CD4-positive, alpha-beta memory T cell (primary cell): Measurements from ENCODE around the gene SNX13. TPM values are rescaled to one million over a fixed set of nuclear protein-coding genes. Genes with fewer than 3 reads are reported as not detected.

Experiments
- CTCF ChIA-PET: fragments of 350-600 bp; sonication (Branson Sonifier 250); formaldehyde crosslinking; loops from one replicate; lab custom pipeline; 2021; ENCODE audit warnings: inconsistent platforms; ENCODE audit not compliant: partially characterized antibody; lab: Charles Lee
- POLR2A ChIA-PET: fragments of 350-600 bp; sonication (Branson Sonifier 250); formaldehyde crosslinking; loops from one replicate; lab custom pipeline; 2021; ENCODE audit not compliant: partially characterized antibody; lab: Charles Lee
- DNase-seq, 5 donors: peaks; one replicate each; pipeline versions ENCODE4 v3.0.0 to v3.0.0-alpha.2; 2020 to 2022; ENCODE audit warnings: mixed read lengths in 1 of 5
- H3K27ac ChIP-seq: one replicate; pipeline ENCODE4 v1.7.0; 2013; ENCODE audit warnings: low read depth, low read length
- H3K27me3 ChIP-seq: 2 replicates; pipeline ENCODE4 v1.7.0; 2013; ENCODE audit warnings: mild to moderate bottlenecking, low read length, moderate library complexity; ENCODE audit not compliant: insufficient read depth
- H3K36me3 ChIP-seq: 2 replicates; pipeline ENCODE4 v1.7.0; 2013; ENCODE audit warnings: mild to moderate bottlenecking, low read length, moderate library complexity; ENCODE audit not compliant: insufficient read depth
- H3K4me1 ChIP-seq: 2 replicates; pipeline ENCODE4 v1.7.0; 2013; ENCODE audit warnings: mild to moderate bottlenecking, low read length, moderate library complexity; ENCODE audit not compliant: insufficient read depth
- H3K4me3 ChIP-seq, 2 donors: one replicate each; pipeline ENCODE4 v1.7.0; 2013; ENCODE audit warnings: low read length in 2 of 2, mild to moderate bottlenecking in 1 of 2
- H3K9me3 ChIP-seq, 2 donors: one replicate each; pipeline ENCODE4 v1.7.0; 2013; ENCODE audit warnings: low read length in 2 of 2, control low read depth in 1 of 2; ENCODE audit not compliant: control insufficient read depth in 1 of 2
- H3K27ac Mint-ChIP-seq, 7 donors: one replicate each; pipeline ENCODE4 v1.8.0; 2020 to 2021; ENCODE audit warnings: mixed read lengths in 7 of 7, mild to moderate bottlenecking in 6 of 7, inconsistent platforms in 3 of 7, moderate library complexity in 3 of 7
- H3K27me3 Mint-ChIP-seq, 2 donors: one replicate each; pipeline ENCODE4 v1.8.0; 2020 to 2021; ENCODE audit warnings: mixed read lengths in 2 of 2
- H3K36me3 Mint-ChIP-seq, 2 donors: one replicate each; pipeline ENCODE4 v1.8.0; 2020 to 2021; ENCODE audit warnings: mixed read lengths in 2 of 2, inconsistent platforms in 1 of 2, mild to moderate bottlenecking in 1 of 2
- H3K4me1 Mint-ChIP-seq, 4 donors: one replicate each; pipeline ENCODE4 v1.8.0; 2020 to 2021; ENCODE audit warnings: mixed read lengths in 4 of 4, mild to moderate bottlenecking in 1 of 4
- H3K4me3 Mint-ChIP-seq, 8 donors: one replicate each; pipeline ENCODE4 v1.8.0; 2020 to 2021; ENCODE audit warnings: mixed read lengths in 8 of 8, mild to moderate bottlenecking in 7 of 8, moderate library complexity in 6 of 8, inconsistent platforms in 3 of 8
- H3K9me3 Mint-ChIP-seq, 8 donors: one replicate each; pipeline ENCODE4 v1.8.0; 2020 to 2021; ENCODE audit warnings: mixed read lengths in 8 of 8, mild to moderate bottlenecking in 5 of 8, inconsistent platforms in 3 of 8, moderate library complexity in 1 of 8
- intact Hi-C: fragments of 100-400 bp; cut with micrococcal nuclease; formaldehyde crosslinking; loops from one replicate; pipeline ENCODE4 v1.15.1; 2023
- polyA plus RNA-seq, 2 donors: library from polyadenylated mRNA; unstranded; fragments of 300-500 nt; fragmentation: Illumina TruSeq; gene quantifications; one replicate each; pipeline ENCODE4 v1.2.3, GENCODE V29; 2021
- total RNA-seq, 2 experiments: library from RNA; stranded (reverse); gene quantifications; one replicate each; pipeline ENCODE4 v1.2.3, GENCODE V29; 2021

Gene SNX13
- total and polyA plus RNA-seq, 4 experiments from 2014 or later: 10.1 to 36.0 (median 24.2) TPM

GRCh38 chr7:17774248-17774647 lies 166.0 kb downstream of the SNX13 start:
- no peaks in the 10 kb centered on the region for H3K27me3 Mint-ChIP-seq
- peaks cover 0 to 1% (median 0%) of the 10 kb centered on the region in 4 donors for H3K4me1 Mint-ChIP-seq
- H3K36me3 ChIP-seq: no peaks in the 10 kb centered on the region
- H3K9me3 Mint-ChIP-seq: no peaks in the 10 kb centered on the region
- CTCF ChIA-PET: no interaction called here
- no peaks in the 10 kb centered on the region for H3K9me3 ChIP-seq
- H3K27ac Mint-ChIP-seq: no peak overlapping the region
- no peaks in the 10 kb centered on the region for H3K27me3 ChIP-seq
- H3K4me3 ChIP-seq: no peak overlapping the region
- H3K27ac ChIP-seq: no peak overlapping the region
- H3K4me3 Mint-ChIP-seq: no peak overlapping the region
- intact Hi-C loops: loop anchor here (5.0 kb wide), 1 partner anchor 1893 kb away; no protein-coding TSS in a partner anchor
- H3K4me1 ChIP-seq: no peaks in the 10 kb centered on the region
- no peaks in the 10 kb centered on the region for H3K36me3 Mint-ChIP-seq
- DNase-seq: no peak
- POLR2A ChIA-PET: no interaction called here

DNA sequence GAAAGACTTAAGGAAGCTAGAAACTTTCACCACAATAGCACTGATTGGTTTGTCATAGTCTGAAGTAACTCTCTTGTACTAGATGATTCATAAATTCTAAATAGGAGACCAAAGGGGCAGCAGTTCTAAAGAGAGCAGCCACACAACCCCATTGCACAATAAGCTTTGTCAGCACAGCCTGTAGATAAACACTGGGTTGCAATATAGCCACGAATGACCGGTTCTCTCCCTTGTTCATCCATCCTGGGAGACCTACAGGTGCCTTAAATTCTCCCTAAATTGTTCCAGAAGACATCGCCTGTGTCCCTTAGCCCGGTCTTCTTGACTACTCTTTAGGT lies 167.0 kb downstream of the SNX13 start:
- H3K4me3 Mint-ChIP-seq: no peak overlapping the region
- Histone ChIP-seq H3K36me3 (no peaks in the 10 kb centered on the region), H3K9me3 (no peaks in the 10 kb centered on the region), H3K4me3 (no peak overlapping the region), H3K27me3 (no peaks in the 10 kb centered on the region), H3K4me1 (no peaks in the 10 kb centered on the region), H3K27ac (no peak overlapping the region)
- no peaks in the 10 kb centered on the region for H3K9me3 Mint-ChIP-seq
- no peak overlapping the region for H3K27ac Mint-ChIP-seq
- ChIA-PET CTCF (interaction anchor here (1.5 to 4.6 kb wide), 4 partner anchors 12 to 572 kb away, joined by 3 to 18 read pairs (median 6); no protein-coding TSS in a partner anchor), POLR2A (no interaction called here)
- H3K27me3 Mint-ChIP-seq: no peaks in the 10 kb centered on the region
- no peaks in the 10 kb centered on the region for H3K36me3 Mint-ChIP-seq
- intact Hi-C loops: loop anchor here (5.0 kb wide), 1 partner anchor 1894 kb away; no protein-coding TSS in a partner anchor
- no peak for DNase-seq
- H3K4me1 Mint-ChIP-seq: peaks cover 0 to 1% (median 0%) of the 10 kb centered on the region in 4 donors

DNA sequence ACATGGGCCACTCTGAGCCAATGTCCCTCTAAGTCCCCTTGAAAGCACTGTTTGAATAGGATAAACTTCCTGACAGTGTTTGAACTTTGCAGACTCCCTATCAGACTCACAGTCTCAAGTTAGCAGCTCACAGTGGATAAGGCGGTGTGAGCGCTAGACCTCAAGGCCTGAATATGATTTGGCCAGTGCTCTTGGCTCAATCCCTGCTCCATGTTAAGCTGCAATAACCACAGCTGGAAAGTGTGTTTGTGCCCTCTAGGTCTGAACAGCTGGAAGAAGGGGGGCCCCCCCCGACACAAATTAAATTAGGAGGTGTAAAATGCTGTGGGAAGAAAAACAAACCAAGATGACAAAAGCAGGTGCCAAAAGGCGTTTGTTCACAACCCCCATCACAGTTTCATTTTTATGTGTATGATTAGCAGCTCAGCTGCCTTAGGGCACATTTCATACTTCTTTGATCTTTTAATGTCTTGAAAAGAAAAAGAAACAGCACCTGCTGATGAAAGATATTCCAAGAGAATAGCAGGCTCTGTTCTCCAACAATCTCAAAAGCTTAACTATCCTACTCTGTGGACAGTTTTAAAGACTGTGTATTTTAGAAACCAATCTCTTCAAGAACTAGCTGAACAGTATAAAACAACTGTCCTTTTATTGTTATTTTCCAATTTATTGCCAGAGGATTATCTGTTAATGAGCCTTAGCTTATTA lies 167.6 kb downstream of the SNX13 start:
- intact Hi-C loops: loop anchor here (5.0 kb wide), 1 partner anchor 1895 kb away; no protein-coding TSS in a partner anchor
- no peaks in the 10 kb centered on the region for H3K9me3 ChIP-seq
- H3K4me3 ChIP-seq: no peak overlapping the region
- Mint-ChIP-seq H3K36me3 (no peaks in the 10 kb centered on the region), H3K9me3 (no peaks in the 10 kb centered on the region), H3K27ac (peak overlapping the region in 2 of 7 donors; percentile 32 to 65), H3K4me3 (no peak overlapping the region), H3K27me3 (no peaks in the 10 kb centered on the region), H3K4me1 (peaks cover 0 to 1% (median 0%) of the 10 kb centered on the region in 4 donors)
- CTCF ChIA-PET: interaction anchor here (1.4 to 4.6 kb wide), 5 partner anchors 11 to 572 kb away, joined by 3 to 18 read pairs (median 6); no protein-coding TSS in a partner anchor
- POLR2A ChIA-PET: no interaction called here
- H3K36me3 ChIP-seq: no peaks in the 10 kb centered on the region
- H3K27ac ChIP-seq: no peak overlapping the region
- no peaks in the 10 kb centered on the region for H3K27me3 ChIP-seq
- H3K4me1 ChIP-seq: no peaks in the 10 kb centered on the region
- no peak for DNase-seq

GRCh38 chr7:17771901-17772408 lies 168.3 kb downstream of the SNX13 start:
- Histone ChIP-seq H3K36me3 (no peaks in the 10 kb centered on the region), H3K4me1 (no peaks in the 10 kb centered on the region), H3K4me3 (no peak overlapping the region), H3K27ac (no peak overlapping the region), H3K27me3 (no peaks in the 10 kb centered on the region), H3K9me3 (no peaks in the 10 kb centered on the region)
- Mint-ChIP-seq H3K4me3 (no peak overlapping the region), H3K27ac (no peak overlapping the region), H3K9me3 (no peaks in the 10 kb centered on the region), H3K27me3 (no peaks in the 10 kb centered on the region), H3K4me1 (peaks cover 0 to 1% (median 0%) of the 10 kb centered on the region in 4 donors), H3K36me3 (no peaks in the 10 kb centered on the region)
- DNase-seq: no peak
- POLR2A ChIA-PET: no interaction called here
- CTCF ChIA-PET: interaction anchor here (1.4 to 4.6 kb wide), 6 partner anchors 10 to 572 kb away, joined by 3 to 22 read pairs (median 6); no protein-coding TSS in a partner anchor
- intact Hi-C loops: loop anchor here (5.0 kb wide), 1 partner anchor 1895 kb away; no protein-coding TSS in a partner anchor

DNA sequence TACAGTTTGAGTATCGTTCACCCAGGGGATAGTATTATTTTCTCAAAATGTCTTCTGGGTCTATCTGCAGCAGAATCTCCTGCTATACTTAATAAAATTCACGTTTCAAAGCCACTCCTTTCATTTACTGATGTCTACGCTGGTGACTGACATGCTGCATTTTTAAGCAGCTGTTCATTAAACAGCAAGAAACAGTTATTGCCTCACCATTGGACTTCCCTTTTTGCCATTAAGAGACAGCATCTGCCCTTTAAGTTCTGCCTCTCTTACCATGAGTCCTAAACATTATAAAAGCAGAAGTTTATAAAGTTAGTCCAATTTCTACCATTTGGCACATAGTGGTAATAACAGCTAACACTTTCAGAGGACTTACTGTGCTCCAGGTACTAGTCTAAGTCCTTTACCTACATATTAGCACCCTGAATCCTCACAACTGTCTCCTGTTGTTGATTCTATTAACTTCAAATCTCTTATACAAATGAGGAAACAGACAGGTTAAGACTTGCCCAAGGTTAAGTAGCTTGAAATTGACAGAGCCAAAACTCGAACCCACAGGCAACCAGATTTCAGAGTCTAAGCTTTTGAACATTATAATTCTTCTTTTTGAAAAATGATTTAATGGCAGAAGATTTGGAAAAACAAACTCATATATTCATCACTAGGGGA lies 169.5 kb downstream of the SNX13 start:
- H3K27me3 ChIP-seq: no peaks in the 10 kb centered on the region
- Mint-ChIP-seq H3K36me3 (no peaks in the 10 kb centered on the region), H3K27me3 (no peaks in the 10 kb centered on the region), H3K4me1 (peaks cover 0 to 1% (median 0%) of the 10 kb centered on the region in 4 donors), H3K9me3 (no peaks in the 10 kb centered on the region), H3K4me3 (no peak overlapping the region), H3K27ac (no peak overlapping the region)
- no peak overlapping the region for H3K27ac ChIP-seq
- H3K9me3 ChIP-seq: no peaks in the 10 kb centered on the region
- DNase-seq: no peak
- H3K4me1 ChIP-seq: no peaks in the 10 kb centered on the region
- ChIA-PET POLR2A (no interaction called here), CTCF (interaction anchor here (0.8 to 4.6 kb wide), 23 partner anchors 7 to 1894 kb away, joined by 3 to 22 read pairs (median 5); no protein-coding TSS in a partner anchor)
- H3K36me3 ChIP-seq: no peaks in the 10 kb centered on the region
- H3K4me3 ChIP-seq: no peak overlapping the region
- intact Hi-C loops: loop anchor here (5.0 kb wide), 1 partner anchor 1896 kb away; no protein-coding TSS in a partner anchor

- no peak overlapping the region for H3K27ac ChIP-seq
- H3K4me1 Mint-ChIP-seq: peaks cover 0 to 1% (median 0%) of the 10 kb centered on the region in 4 donors
- H3K36me3 ChIP-seq: no peaks in the 10 kb centered on the region
- H3K9me3 ChIP-seq: no peaks in the 10 kb centered on the region
- no peaks in the 10 kb centered on the region for H3K27me3 ChIP-seq
- no peak overlapping the region for H3K27ac Mint-ChIP-seq
- H3K4me3 ChIP-seq: no peak overlapping the region
- H3K4me1 ChIP-seq: no peaks in the 10 kb centered on the region
- H3K9me3 Mint-ChIP-seq: no peaks in the 10 kb centered on the region
- no peaks in the 10 kb centered on the region for H3K27me3 Mint-ChIP-seq
- intact Hi-C loops: loop anchor here (5.0 kb wide), 1 partner anchor 1897 kb away; no protein-coding TSS in a partner anchor
- H3K36me3 Mint-ChIP-seq: no peaks in the 10 kb centered on the region
- peak; percentile 23 to 45 (median 38) for DNase-seq
- ChIA-PET POLR2A (no interaction called here), CTCF (interaction anchor here (0.8 to 4.6 kb wide), 25 partner anchors 8 to 1895 kb away, joined by 3 to 22 read pairs (median 5); no protein-coding TSS in a partner anchor)
- H3K4me3 Mint-ChIP-seq: no peak overlapping the region
Observed at GRCh38 chr7:17769918-17770317, 170.4 kb downstream of the SNX13 start.

DNA sequence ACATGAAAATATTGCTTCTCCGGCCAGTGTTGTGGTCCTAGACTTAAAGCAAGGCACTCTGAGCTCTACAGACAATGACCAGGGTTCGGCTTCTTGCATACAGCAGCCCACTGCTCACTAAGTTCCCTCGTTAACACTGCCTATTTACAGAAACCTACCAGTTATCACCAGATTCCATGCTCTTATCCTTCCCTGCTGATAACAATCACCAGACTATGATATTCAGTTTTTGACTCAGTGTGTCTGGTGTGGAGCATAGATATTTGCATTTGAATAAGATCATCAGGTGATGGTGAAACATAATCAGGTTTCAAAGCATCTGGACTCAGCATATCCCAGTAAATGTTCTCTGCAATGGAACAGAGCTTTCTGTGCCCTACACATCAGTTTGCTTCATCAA lies 182.3 kb downstream of the SNX13 start:
- Histone ChIP-seq H3K4me3 (no peak overlapping the region), H3K27me3 (no peaks in the 10 kb centered on the region), H3K27ac (no peak overlapping the region), H3K4me1 (no peaks in the 10 kb centered on the region), H3K36me3 (no peaks in the 10 kb centered on the region), H3K9me3 (no peaks in the 10 kb centered on the region)
- Mint-ChIP-seq H3K27ac (no peak overlapping the region), H3K36me3 (peaks cover 2 to 11% of the 10 kb centered on the region in 2 donors), H3K9me3 (peaks cover 0 to 3% (median 0%) of the 10 kb centered on the region in 8 donors), H3K4me3 (peak overlapping the region in 1 of 8 donors; percentile 6), H3K27me3 (peaks cover 1 to 2% of the 10 kb centered on the region in 2 donors), H3K4me1 (no peaks in the 10 kb centered on the region)
- no peak for DNase-seq
- CTCF ChIA-PET: interaction anchor here (1.4 to 1.7 kb wide), 2 partner anchors 12 to 14 kb away, joined by 4 to 5 read pairs; no protein-coding TSS in a partner anchor
- intact Hi-C loops: no loop called here
- POLR2A ChIA-PET: no interaction called here
